AG04450 (cell line): ENCODE data around the gene CLHC1. TPM values are rescaled to one million over a fixed set of nuclear protein-coding genes. Genes with fewer than 3 reads are reported as not detected.
"Not testable (repeated sequence)": the region's sequence is repeated elsewhere in the genome, so short reads cannot be mapped to it uniquely, and the experiment has no call there.

Source experiments
- CTCF ChIA-PET: fragments of 300-600, 350-600 bp; formaldehyde crosslinking; extraction: SDS; loops from one replicate; lab custom pipeline; 2022; ENCODE audit warnings: antibody characterized with exemption, inconsistent platforms; lab: Charles Lee
- POLR2A ChIA-PET: fragments of 350-600 bp; formaldehyde crosslinking; extraction: SDS; loops from one replicate; lab custom pipeline; 2021; ENCODE audit warnings: antibody characterized with exemption, inconsistent platforms; lab: Yijun Ruan, JAX
- DNase-seq: peaks from one replicate; pipeline ENCODE4 v3.0.0-alpha.2; 2011; ENCODE audit warnings: low read depth, low spot score
- H3K27ac ChIP-seq: one replicate; pipeline ENCODE4 v1.5.1; 2012; ENCODE audit warnings: low read depth, low read length, control low read depth
- H3K27me3 ChIP-seq: one replicate; pipeline ENCODE4 v1.6.0; 2012; ENCODE audit warnings: low read length; ENCODE audit not compliant: control insufficient read depth, insufficient read depth
- H3K4me3 ChIP-seq: 2 replicates; pipeline ENCODE4 v1.5.1; 2011; ENCODE audit warnings: mild to moderate bottlenecking, low read depth, low read length, control low read depth
- H3K9me3 ChIP-seq: 2 replicates; pipeline ENCODE4 v1.5.1; 2012; ENCODE audit warnings: low read length; ENCODE audit not compliant: control insufficient read depth, insufficient read depth
- polyA plus RNA-seq: library from polyadenylated mRNA; depleted of rRNA; stranded (reverse); fragments of >200 nt; gene quantifications from 2 replicates; pipeline ENCODE4 v1.2.3, GENCODE V29; 2011
- TF ChIP-seq, protein P1 (sequence below): IDR thresholded peaks from 2 replicates; pipeline ENCODE4 v1.5.1; 2011; ENCODE audit warnings: low read depth, low read length, control low read depth, inconsistent platforms

Gene CLHC1
- polyA plus RNA-seq, 1 experiment = 14.4 TPM

DNA sequence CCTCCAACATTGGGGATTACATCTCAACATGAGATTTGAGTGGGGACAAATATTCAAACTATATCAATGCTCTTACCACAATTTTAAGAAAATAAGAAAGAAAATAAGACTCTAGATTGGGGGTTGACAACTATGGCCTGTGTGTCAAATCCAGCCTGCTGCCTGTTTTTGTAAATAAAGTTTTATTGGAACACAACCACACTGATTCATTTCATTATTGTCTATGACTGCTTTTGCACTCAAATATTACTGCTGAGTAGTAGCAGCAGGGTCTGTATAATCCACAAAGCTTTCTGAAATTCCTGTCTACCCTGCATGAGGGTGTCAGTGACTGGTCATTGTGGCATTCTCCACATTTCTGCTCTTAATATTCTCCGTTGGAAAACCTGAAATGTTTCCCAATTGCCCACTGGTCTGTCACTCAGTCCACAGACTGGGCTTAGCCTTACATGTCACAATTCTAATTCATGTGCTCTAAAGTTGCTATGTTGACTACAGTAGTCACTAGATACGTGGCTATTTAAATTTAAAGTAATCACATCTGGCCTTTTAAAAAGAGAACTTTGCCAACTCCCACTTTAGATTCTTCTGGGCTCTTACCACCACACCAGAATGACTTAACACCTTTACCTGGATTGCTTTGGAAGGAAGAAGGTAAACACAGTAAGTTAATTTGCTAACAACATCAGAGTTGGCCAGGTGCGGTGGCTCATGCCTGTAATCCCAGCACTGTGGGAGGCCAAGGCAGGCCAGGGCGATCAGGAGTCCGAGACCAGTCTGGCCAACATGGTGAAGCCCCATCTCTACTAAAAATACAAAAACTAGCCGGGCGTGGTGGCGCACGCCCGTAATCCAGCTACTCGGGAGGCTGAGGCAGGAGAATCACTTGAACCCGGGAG, 86.9 kb downstream of the CLHC1 start:
- ChIA-PET CTCF (no interaction called here), POLR2A (no interaction called here)
- TF ChIP-seq, protein P1, sequence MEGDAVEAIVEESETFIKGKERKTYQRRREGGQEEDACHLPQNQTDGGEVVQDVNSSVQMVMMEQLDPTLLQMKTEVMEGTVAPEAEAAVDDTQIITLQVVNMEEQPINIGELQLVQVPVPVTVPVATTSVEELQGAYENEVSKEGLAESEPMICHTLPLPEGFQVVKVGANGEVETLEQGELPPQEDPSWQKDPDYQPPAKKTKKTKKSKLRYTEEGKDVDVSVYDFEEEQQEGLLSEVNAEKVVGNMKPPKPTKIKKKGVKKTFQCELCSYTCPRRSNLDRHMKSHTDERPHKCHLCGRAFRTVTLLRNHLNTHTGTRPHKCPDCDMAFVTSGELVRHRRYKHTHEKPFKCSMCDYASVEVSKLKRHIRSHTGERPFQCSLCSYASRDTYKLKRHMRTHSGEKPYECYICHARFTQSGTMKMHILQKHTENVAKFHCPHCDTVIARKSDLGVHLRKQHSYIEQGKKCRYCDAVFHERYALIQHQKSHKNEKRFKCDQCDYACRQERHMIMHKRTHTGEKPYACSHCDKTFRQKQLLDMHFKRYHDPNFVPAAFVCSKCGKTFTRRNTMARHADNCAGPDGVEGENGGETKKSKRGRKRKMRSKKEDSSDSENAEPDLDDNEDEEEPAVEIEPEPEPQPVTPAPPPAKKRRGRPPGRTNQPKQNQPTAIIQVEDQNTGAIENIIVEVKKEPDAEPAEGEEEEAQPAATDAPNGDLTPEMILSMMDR = no peak

DNA sequence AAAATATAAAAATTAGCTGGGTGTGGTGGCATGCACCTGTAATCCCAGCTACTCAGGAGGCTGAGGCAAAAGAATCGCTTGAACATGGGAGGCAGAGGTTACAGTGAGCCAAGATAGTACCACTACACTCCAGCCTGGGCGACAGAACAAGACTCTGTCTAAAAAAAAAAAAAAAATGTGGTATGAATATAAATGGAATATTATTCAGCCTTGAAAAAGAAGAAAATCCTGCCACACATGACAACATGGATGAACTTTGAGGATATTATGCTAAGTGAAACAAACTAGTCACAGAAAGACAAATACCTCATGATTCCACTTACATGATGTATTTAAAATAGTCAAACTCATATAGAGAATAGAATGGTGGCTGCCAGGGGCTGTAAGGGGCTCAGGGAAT, 88.4 kb downstream of the CLHC1 start:
- H3K4me3 ChIP-seq, H3K27ac ChIP-seq, DNase-seq, H3K27me3 ChIP-seq, CTCF ChIA-PET, POLR2A ChIA-PET, H3K9me3 ChIP-seq: not testable (repeated sequence)

More for the DNA sequence above, 86.9 kb downstream of the CLHC1 start:
- Histone ChIP-seq H3K27ac (no peak overlapping the region), H3K27me3 (no peaks in the 10 kb centered on the region), H3K9me3 (no peaks in the 10 kb centered on the region), H3K4me3 (no peak overlapping the region)
- no peak for DNase-seq

DNA sequence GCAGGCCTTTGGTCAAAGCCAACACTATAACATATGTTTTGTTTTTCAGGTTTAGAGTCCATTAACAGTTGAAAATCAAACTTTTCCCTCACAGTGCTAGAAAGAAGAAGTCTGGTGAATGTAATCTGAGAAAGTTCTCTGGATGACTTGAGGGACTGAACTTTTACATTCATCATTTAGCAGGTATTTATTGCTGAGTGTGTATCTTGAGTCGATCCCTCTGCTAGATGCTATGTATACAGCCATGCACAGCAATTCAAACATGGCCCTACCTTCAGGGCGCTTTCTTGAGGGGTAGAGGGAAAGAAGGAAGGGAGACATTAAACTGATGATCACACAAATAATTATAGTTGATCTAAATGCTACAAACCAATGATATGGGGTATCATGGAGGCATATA, 89.6 kb downstream of the CLHC1 start:
- Histone ChIP-seq H3K27ac (no peak overlapping the region), H3K9me3 (no peaks in the 10 kb centered on the region), H3K4me3 (no peak overlapping the region), H3K27me3 (no peaks in the 10 kb centered on the region)
- TF ChIP-seq, protein P1 = no peak
- no peak for DNase-seq
- ChIA-PET CTCF (no interaction called here), POLR2A (no interaction called here)

DNA sequence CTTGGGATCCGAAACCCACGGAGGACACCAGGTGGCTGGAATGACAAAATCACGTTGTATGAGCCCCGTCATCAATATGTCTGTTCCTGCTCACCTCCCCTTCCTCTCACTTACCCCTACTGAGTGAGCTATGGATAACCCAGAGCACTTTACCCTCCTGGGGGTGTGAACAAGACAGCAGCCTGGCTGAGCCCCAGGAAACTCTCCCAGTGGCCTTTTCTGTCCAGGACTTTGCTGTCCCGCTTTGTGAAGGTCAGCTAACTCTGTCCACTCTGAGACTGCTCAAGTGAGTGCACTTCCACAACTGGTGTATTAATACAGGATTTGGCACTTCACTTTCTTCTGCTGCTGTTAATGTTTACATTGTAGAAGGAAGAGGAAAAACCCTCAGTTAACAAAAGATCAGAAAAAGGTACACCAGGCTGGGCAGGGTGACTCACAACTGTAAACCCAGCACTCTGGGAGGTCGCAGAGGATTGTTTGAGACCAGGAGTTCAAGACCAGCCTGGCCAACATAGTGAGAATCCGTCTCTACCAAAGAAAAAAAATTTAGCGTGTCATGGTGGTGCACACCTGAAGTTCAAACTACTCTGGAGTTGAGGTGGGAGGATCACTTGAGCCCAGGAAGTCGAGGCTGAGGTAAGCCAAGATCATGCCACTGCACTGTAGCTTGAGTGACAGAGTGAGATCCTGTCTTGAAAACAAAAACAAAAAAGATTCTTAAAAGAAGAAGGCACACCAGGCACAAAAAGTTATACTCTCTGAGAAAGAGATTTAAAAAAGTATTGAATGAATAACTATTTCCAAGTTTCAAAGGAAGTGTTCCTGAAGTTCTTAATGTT, 90.3 kb downstream of the CLHC1 start:
- Histone ChIP-seq H3K27me3 (no peaks in the 10 kb centered on the region), H3K27ac (no peak overlapping the region), H3K4me3 (no peak overlapping the region), H3K9me3 (no peaks in the 10 kb centered on the region)
- ChIA-PET CTCF (no interaction called here), POLR2A (no interaction called here)
- DNase-seq = no peak
- TF ChIP-seq, protein P1 = no peak

DNA sequence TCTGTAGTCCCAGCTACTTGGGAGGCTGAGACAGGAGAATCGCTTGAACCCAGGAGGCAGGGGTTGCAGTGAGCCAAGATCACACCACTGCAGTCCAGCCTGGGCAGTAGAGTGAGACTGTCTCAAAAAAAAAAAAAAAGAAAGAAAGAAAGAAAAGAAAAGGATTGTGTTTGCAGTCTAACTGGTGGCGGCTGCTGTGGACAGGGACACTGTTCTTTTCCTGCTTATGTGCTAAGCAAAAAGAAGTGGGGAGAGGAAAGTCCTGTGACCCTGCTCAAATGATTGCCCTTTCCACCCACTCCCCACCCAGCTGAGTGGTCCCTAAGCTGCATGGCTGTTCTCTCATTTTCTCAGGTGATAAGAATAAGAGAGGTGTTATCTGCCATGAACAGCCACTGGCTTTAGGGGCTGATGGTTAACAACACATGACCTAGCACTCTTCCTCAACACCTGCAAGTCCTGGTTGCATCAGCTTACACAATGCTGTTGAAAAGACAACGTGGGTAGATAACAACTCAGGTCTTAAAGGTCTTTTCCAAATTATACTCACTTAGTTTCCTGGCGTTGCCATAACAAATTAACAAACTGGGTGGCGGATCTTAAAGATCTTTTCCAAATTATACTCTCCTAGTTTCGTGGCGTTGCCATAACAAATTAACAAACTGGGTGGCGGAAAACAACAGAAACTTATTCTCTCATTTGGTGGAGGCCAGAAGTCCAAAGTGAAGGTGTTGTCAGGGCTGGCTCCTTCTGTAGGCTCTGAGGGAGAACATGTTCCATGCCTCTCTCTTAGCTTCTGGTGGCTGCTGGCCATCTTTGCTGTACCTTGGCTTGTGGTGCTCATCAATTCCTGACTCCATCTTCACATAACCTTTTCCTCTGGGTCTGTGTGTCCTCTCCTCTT, 91.5 kb downstream of the CLHC1 start:
- TF ChIP-seq, protein P1 = no peak
- ChIA-PET POLR2A (no interaction called here), CTCF (no interaction called here)
- no peak overlapping the region for H3K4me3 ChIP-seq
- H3K27ac ChIP-seq = no peak overlapping the region
- no peaks in the 10 kb centered on the region for H3K9me3 ChIP-seq
- no peaks in the 10 kb centered on the region for H3K27me3 ChIP-seq
- DNase-seq = no peak
